HG02981 (cell line): Measurements from ENCODE around the gene CAPN15.

Source experiments
- ATAC-seq: cut with Tn5 transposase; IDR thresholded peaks from one replicate; pipeline ENCODE4 v1.9.1; 2021; ENCODE audit warnings: mild to moderate bottlenecking, moderate library complexity; ENCODE audit not compliant: unreplicated experiment

The CAPN15 gene

DNA sequence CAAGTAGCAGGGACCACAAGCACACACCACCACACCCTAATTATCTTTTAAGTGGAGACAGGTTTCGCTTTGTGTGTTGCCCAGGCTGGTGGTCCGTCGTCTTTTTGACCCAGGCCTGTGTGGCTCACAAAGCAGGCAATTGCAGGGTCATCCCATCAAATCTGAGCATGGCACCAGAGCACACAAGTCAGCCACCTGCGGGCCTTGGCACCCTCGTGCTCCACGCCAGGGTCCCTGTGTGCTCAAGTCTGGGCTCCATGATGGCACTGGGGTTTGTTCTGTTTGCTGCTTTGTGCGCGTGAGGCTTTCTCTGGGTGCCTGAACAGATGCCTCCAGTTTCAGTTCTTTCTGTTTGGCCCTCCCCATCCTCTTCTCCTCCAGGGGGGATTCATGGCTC is 2.4 kb upstream of the CAPN15 start:
- no peak for ATAC-seq

DNA sequence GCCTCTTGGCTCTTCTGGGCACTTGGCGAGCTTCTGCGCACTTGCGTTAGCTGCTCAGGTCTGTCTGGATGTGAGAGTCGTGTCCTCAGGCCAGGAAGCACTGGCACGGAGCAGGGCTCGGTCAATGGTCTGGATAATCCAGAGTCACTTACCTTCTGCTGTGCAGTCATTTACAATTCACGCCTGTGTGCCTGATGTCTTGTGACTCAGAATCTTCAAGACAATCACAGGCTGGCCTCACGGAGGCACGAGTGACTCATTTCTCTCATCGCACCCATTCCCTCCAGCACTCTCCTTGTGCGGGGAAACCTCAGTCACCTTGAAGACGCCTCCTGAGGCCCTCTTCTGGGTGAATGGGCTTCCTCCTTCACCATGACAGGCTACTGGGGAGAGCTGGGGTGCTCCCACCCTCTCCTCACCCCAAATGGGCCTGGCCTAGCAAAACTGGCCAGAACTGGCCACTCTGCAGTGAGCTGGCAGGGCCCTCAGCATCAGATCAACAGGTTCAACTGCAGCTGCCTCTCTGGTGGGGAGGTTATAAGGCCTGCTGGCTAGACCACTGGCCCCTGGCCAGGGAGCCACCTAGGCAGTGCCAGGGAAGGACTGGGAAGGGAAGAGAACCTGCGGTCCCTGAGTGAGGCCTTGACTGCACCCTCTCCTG is 1.9 kb upstream of the CAPN15 start:
- ATAC-seq, result no peak

DNA sequence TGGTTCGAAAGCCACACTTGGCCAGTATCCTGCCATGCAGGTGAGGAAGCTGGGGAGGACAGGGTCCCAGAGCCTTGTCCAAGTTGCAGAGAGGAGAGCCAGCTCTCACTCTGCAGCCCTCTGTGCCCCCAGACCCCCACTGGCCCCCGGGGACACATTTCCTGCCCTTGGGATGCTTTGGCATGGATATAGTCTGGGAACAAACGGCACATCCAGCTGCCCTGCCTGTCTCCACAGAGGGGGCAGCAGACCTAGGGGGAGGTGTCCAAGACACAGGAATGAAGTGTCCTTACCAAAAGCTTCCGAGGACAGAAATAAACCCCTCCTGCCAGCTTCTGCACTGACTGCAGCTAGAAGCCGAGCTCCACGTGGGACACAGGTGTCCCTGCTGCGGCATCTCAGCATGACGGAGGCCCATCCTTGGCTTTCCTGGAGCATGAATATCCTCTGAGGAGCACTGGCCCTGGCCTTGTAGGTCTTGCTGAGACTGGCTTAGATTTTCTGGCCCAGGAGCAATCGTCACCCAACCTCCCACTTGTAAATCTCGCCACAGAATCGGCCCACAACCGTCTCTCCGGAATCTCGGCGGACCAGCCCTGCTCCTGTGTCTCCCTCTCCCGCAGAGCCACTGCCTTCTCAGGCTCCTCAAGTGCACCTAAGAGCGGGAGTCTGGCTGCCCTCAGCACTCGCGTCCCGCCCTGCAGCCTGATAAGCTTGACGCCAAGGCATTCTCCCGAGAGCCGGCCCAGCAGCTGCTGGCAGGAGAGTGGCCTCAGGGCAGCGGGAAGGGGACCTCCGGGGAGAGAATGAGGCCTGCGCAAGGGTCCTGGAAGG is 1.1 kb upstream of the CAPN15 start:
- no peak for ATAC-seq

DNA sequence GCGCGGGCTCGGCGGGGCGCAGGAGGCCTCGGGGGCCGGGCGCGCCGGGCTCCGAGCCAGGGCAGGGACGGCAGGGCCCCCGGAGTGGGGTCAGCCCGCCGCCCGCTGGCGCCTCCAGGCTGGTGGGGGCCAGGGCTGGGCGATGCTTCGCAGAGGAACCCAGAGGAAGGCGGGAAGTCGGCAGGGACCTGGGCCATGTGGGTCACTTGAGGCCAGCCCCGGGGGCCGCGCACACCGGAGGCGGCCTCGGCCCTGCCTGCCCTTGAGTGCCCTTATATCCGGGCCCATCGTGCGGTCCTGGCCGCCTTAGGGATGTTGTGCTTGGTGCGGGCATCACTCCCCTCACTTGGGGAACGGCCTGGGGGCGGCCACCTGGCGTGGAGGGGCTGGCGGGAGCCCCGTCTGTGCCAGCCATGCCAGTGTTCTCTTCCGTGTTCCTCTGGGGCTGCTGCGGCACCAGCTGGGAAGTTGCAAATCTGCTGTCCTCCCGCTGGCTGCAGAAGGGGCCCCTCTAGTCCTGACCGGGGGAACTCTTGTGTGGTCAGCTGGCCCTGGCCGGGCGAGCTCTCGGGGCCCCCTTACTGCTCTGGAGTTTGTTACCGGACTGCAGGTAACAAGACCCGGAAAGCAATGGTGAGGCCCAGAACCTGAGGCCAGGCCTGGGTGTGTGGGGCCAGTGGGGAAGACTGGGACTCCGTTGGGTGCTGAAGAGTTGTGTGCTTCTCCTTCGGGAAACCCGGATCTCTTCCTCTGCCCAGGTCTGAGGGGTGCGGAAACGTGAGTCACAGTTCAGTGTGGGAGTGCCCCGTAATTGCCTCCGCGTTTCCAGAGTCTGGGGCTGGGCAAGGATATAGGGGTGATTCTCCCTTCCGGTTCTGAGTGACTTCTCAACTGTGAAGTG is 849 bp downstream of the CAPN15 start:
- ATAC-seq, result peak; percentile 9

DNA sequence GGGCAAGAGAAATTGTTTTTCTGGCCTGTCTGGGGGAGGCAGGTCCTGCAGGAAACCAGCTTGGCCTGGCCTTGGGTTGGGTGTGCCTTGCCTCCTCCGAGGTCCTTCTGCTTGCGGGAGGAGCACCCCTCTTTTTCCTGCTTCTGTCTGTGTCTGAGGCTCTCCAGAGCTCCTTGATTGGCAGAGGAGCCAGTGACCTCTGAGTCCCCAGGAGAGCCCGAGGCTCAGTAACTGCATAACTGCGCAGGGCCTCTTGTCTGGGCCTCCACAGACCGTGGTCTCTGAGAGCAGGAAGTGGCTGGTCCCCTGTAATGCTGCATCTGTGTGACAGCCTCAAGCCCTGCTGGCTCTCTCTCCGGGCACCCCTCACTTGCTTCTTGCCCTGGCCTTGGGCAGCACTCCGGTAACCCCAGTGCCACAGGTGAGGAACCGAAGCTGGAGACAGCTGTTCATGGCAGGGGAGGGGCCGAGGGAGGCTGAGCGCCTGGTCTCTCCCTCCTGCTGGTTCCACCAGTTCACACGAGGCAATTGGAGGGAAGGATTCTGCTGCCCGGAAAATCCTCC is 1.6 kb downstream of the CAPN15 start:
- ATAC-seq, result no peak

DNA sequence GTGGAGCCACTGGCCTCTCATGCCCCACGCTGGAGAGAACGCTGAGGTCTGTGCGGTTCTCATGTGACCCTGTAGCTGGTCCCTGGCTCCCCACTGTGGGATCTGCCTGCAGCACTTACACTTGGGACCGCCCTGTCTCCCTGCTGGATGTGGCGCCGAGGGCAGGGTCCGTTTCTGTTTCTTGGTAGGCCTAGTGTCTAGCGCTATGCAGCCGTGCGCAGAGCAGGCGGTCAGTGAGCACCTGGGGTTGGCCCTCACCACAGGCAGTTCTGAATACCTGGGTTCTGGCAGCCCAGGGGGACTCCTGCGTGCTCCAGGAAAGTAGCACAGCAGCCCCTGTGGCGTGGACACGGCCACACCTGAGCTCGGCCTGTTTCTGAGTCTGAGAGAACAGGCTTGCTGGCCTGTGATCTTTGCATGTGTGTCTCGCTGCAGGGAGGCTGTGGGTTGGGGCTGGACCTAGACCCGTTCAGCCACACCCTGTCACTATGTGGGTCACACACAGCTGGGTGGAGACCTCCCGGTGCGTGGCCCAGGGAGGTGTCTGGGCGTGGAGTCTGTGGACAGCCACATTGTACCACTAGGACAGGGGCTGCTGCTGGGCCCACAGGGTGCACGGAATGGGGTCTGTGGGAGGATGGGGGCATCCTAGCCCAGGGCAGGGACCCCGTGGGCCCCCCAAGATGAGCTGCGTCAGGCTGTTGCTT is 2.8 kb downstream of the CAPN15 start:
- no peak for ATAC-seq

DNA sequence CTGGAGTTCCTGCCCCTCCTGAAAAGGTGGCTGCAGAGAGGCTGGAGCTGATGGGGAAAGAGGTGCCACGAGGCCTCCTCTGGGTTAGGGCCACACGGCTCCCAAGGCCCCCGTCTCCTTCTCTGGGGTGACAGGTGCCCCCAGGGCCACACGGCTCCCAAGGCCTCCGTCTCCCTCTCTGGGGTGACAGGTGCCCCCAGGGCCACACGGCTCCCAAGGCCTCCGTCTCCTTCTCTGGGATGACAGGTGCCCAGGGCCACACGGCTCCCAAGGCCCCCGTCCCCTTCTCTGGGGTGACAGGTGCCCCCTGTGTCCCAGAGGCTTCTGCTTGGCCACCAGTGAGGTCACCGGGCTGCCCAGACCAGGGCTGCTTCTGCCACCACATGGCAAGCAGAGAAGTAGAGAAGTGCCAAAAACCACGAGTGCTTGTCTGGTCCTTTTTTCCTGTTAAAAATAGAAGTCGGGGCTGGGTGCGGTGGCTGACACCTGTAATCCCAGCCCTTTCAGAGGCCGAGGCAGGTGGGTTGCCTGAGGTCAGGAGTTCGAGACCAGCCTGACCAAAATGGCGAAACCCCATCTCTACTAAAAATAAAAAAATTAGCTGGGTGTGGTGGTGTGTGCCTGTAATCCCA is 4.1 kb downstream of the CAPN15 start:
- ATAC-seq, result no peak

DNA sequence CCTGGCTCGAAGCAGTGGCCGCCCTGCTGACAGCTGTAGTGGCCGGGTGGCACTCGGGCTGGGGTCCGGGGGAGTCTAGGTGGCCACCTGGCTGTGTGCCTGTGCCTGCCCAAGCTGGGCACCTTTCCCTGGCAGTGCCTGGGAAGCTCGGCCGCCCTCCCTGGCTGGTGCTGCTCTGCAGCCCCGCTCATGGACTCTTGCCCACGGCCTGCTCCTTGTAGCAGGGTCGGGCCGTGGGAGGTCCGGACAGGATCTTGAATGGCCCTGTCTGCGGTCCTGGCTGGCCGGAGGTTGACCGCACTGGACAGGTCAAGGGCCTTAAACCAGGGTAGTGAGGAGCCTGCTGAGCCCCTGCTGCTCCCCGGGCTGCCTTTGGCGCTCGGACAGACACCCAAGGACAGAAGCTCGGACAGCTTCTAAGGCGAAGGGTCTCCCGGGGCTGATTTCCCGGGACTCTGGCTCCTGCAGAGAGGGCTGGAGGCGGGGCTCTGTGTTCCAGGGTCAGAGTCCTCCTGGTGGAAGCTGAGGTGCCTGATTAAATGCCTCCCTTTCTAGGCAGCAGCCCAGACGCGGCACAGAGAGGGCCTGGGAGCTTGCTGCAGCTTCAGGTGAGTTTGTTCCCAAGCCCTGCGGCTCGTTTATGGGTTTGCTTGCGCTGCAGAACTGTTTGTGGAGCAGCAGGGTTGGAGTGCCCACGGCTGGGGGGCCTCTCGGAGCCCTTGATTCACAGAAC is 6.0 kb downstream of the CAPN15 start:
- no peak for ATAC-seq

DNA sequence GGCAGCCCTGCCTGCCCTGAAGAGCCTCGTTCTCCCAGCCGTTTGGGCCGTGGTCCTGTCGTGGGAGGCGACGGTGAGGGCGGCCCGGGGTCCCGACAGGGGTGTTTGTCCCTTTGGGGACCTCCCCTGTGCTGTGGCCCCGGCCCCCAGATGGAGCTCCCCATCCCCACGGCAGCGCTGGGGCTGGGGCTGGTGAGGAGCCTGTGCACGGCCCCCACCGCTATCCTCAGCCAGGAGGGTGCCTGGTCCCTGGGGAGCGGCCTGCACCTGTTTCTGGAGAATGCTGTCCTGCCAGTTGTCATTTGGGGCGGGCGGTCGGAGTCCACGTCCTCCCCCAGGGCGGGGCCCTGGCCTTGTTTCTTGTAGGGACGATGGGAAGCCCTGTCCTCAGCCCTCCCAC is 6.6 kb downstream of the CAPN15 start:
- no peak for ATAC-seq

DNA sequence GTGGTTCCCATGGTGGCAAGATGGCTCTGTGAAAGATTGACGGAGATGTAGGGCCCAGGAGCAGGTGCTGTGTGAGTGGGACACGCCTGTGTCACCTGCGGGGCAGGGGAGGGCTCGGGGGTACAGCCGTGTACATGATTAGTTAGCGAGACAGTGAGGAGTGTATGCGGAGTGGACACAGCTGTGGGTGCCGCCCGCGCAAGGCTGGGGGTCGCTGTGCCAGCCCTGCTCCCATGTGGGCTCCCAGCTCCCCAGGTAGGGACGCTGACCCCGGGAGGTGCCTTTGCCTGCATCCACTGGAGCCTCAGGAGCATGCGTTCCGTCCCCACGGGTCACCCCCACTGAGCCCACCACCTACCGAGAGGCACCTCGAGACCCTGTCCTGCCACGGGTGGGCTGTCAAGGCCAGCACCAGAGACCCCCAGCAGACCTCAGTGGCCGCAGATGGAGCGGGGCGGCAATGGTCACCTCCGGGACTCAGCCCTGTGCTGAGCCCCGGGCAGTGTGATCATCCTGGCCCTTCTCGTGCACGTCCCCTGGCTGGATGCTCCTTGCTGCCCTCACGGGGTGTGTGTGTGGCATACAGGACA is 7.4 kb downstream of the CAPN15 start:
- no peak for ATAC-seq

DNA sequence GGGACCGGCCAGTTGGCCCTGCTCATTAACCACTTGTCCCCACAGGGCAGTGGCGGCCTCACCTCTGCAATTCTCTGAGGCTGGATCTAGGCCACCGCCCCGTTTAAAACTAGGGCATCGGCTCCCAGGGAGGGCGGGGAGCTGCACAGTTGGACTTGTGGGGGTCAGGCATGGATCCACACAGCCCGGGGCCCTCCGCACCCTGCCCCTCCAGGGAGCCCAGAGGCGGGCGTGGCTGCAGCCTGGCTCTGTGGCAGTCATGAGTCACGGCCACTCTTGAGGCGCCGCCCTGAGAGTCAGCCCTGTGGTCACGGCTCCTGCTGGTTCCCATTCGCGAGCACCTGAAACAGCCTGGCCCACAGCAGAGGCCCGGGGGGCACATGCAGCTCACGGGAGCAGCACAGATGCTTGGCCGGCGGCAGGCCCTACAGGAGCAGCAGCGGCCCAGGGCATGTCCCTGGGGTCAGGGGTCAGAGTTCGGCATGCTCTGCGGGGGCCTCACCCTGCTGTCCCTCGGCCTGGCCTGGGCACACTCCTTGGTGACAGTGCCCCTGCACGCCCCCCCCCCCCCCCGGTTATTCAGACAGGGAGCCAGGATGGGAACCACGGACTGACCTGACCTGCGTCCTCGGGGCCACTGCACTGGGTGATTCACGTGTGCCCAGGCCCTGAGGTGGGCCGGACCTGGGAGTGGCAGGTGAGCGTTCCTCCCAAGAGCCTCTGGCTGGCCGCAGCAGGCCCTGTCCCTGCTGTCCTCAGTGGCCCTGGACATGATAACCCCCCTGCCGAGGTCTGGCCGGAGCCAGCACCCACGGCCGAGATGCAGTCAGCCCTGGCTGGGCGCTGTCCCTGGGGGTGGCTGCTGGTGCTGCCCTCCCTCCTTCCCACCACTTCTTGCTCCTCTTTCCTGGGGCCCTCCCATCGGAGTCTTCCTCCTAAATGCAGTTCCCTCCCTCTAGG is 8.2 kb downstream of the CAPN15 start:
- ATAC-seq, result no peak

DNA sequence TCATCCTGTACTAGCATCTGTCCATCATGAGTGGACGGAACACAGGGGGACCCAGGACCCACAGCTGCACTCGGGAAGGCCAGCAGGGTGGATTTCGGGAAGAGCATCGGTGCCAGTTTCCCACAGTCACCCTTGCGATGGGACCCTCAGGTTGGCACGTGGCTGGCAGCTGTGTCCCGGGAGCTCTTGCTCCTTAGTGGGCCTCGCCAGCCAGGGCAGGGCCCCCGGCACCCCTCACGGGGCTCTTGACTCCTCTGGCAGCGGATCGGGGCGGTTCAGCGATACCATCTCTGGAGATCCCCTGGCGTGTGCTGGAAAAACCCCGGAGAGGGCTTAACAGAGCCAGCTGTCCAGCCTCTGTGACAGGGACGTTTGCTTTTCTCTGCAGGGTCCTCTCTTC is 9.2 kb downstream of the CAPN15 start:
- ATAC-seq, result no peak

DNA sequence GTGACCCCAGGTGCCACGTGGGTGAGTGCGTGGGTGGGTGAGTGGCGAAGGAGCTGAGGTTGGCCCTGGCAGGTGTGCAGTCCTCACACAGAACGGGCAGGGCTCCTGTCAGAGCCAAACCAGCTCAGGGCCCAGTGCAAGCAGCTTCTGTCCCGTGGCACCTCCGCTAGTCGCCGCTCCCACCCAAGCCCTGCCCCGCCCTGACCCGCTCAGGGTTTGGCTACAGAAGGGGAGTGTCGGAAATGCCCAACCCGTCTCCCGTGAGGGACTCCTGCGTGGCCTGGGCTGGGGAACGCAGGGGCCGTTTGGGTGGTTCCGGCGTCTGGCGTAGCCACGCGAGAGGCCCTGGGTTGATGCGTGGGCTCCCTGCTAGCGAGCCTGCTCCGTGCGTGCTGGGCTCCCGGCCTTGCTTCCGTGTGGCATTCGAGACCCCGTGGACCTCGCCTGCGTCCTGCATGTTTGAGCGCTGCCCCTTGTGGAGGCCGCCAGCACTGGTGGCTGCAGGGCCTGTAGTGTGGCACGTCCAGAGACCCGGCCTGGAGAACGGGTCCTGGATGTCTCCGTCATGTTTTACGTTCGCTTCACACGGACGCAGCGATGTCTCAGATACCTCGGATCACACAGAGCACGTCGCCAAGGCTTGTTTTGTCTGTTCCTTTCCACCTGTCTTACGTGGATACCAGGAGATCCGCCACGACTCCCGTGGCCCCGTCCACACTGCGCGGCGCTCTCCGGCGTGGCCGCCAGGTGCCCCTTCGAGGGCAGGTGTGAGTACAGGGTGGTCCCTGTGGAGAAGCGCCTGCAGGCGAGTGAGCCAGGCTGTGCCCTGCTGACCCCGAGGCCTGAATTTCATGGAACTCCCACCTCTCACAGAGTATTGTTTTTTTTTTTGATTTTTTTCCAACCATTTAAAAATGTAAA is 10.2 kb downstream of the CAPN15 start:
- no peak for ATAC-seq

DNA sequence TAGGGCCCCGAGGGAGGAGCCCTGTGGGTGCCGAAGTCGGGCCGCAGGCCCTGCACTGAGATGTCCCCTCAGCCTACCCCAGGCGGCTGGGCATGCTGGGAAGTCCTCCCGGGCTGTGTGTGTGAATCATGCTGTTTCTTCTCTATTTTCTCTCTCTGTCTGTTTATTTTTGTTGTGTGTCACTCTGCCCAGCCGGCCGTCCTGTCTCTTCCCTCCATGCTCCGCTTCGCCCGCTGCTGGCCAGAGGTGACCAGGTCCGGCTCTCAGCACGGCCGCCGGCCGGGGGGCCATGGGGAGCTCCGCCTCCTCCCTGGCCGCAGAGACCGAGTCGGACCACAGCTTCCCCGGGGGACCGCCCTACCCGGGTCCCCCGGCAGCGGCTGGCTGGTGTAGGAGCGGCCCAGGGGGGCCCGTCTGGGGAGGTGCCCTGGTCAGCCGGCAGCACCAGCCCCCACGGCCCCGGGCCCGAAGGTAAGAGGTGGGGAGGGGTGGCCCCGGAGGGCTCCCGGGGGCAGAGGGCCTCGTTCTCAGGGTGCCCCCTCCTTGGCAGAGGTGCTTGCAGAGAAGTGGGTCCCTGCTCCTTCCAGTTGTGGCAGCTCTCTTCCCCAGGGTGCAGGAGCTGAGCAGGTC is 12.5 kb downstream of the CAPN15 start:
- no peak for ATAC-seq

DNA sequence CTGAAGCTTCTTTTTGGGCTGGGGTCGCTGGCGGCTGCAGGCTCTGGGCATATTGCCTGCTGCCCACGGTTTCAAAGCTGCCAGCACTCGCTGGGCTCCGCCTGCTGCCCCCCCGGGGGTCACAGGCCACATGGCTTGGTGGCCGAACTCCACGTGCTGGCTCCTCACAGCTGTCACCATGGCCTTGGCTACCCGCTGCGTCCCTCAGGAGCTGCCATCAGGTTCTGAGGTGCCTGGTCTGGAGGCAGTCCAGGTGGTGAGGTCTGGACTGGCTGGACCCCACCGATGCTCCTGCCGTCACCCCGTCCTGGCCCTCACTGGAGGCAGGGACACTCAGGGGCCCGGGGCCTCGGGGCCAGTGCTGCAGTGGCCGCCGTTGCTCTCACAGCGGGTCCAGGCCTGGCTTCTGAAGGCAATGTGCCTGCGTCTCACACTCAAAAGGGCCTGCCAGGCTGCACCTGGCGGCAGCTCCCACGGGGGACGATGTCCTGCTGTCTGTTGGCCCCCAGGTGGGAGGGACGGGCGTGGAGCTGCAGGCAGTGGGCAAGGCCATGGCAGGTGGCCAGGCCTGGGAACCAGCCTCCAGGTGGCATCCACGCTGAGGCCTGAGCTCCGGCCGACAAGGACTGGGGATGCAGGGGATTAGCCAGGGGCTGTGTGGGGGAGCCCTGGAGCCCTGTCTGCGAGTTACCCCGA is 13.3 kb downstream of the CAPN15 start:
- ATAC-seq, result no peak
